Neural progenitor cell (in vitro differentiated cells): Measurements from ENCODE around the gene COPS8.

Experiments
- CTCF ChIP-seq: fragments of 200-600 bp; sonication (generic); IDR thresholded peaks from 2 replicates; pipeline ENCODE4 v1.5.1; 2017; ENCODE audit warnings: antibody characterized with exemption, mild to moderate bottlenecking
- EZH2 ChIP-seq: fragments of 200-600 bp; sonication (generic); IDR thresholded peaks from 2 replicates; pipeline ENCODE4 v1.6.1; 2017; ENCODE audit warnings: antibody characterized with exemption, mild to moderate bottlenecking, moderate library complexity
- EZH2phosphoT487 ChIP-seq: fragments of 200-600 bp; sonication (generic); IDR thresholded peaks from 2 replicates; pipeline ENCODE4 v1.6.1; 2017; ENCODE audit warnings: antibody characterized with exemption

- TF ChIP-seq CTCF = no peak
- no peak for TF ChIP-seq EZH2phosphoT487
- TF ChIP-seq EZH2 = no peak
Observed at GRCh38 chr2:237143676-237144440, 58.2 kb downstream of the COPS8 start.
